HUDEP-2 (cell line): ENCODE measurements around the gene CCDC12.
A peak's percentile ranks its signal among the peaks of the same experiment; 100 is the strongest.

Experiments
- DNase-seq, 76 experiments: peaks; one replicate each; lab custom pipeline; 2025; ENCODE audit not compliant: unreplicated experiment in 76 of 76; lab: John Stamatoyannopoulos, UW

Gene CCDC12

DNA sequence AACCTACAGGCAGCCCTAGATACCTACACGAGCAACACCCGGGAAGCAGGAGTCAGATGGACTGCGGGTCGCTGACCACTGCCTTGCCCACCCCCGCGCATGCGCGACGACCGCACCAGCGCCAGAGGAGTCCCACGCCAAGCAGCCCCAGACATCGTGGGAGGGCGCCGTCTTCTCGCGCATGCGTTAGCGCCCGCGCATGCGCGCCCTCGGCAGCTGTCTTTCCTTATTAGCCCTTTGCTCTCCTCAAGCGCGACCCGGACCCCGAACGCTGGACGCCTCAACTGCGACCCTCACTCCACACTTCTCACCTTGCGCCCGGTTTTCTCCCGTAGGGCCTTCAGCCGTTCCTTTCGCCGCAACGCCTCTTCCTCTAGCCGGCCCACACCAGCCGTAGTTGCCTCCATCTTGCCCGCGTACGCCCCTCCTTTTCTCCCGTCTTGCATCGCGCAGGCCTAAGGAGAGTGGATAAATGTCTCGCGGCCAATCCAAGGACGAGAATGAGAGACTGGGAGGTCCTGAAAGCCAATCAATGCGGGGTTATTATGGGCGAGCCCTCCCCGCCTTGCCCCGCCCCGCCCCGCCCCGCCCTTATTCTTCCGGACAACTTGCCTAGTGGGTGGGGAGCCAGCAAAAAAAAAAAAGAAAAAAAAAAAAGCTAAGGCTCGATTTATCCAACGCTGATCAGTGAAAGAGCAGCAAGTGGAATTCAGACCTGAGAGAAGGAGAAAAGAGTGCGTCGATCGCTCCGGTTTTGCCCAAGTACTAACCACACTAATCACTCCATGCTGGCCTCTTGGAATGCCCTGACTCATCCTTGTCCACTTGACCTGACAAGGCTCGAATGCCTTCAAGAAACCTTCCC lies at the start of gene CCDC12:
TSS of gene CCDC12 (minus strand) at position 420 of the 865 bp plus-strand sequence. CDS start at position 407, 13 bp downstream.
- DNase-seq, result peak; percentile 41 to 98 (median 93)

GRCh38 chr3:47024932-47025331 lies 48.4 kb upstream of the CCDC12 start:
- no peak for DNase-seq

- no peak for DNase-seq
Measured at GRCh38 chr3:47022641-47023071, 46.1 kb upstream of the CCDC12 start.

- DNase-seq, result no peak
Measured at GRCh38 chr3:47020311-47020710, 43.8 kb upstream of the CCDC12 start.

DNA sequence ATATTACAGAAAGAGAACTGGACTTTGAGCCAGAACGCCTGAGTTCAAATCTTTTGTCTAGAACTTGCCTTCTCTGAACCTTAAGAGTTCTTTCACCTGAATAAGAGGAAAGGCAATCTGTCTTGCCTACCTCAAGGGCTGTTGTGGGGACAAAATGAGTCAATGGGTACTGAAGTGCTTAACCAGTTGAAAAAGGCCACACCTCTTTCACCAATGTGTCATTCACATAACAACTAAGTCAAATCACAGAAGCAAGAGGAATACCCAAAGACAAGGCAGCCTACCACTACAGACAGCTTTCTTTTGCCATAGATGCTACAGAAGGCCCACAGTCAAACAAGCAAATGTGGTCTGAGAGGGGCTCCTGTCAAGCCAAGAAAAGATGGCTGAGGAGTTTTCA lies 42.7 kb upstream of the CCDC12 start:
- DNase-seq, result no peak

GRCh38 chr3:47018269-47018611 lies 41.7 kb upstream of the CCDC12 start:
- DNase-seq, result no peak

- DNase-seq, result no peak
Measured at GRCh38 chr3:47017504-47018268, 41.1 kb upstream of the CCDC12 start.

GRCh38 chr3:47016934-47017435 lies 40.4 kb upstream of the CCDC12 start:
- peak in 18 of 76 experiments; percentile 3 to 56 (median 25) for DNase-seq

DNA sequence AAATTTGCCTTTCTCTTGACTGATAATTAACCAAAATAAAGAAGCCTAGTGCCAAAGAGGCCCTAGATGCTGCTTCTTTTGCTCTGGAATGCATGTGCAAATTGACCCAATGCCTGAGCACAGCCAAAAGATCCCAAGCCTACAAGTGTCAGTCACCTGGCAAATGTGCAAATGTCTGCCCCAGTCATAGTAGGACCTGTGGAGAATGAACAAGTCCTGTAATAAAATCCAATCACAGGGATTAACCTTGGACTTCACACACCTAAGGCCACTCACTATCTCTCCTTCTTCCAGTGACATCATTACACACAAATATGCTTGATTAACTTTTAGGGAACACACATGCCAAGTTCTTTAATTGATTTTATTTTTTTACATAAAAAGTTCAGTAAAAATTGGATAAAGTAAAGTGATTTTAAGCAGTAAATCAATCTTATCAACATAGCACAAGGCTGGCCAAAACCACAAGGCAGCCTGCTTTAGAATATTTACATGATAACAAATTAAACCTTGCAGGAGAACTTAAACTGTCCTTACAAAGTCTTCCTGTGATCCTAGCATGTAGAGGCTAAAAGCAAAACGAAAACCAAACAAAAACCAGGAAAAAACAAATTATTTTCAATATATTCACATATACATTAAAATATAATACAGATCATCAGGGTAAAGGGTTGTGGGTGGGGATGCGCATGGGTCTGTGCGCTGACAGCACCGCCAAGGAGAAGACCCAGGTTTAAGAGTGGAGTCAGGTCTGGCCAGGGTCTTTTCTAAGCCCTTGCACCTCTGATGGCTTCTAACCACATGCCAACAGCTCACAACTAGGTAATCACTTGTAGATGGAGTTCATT lies 39.8 kb upstream of the CCDC12 start:
- no peak for DNase-seq

DNA sequence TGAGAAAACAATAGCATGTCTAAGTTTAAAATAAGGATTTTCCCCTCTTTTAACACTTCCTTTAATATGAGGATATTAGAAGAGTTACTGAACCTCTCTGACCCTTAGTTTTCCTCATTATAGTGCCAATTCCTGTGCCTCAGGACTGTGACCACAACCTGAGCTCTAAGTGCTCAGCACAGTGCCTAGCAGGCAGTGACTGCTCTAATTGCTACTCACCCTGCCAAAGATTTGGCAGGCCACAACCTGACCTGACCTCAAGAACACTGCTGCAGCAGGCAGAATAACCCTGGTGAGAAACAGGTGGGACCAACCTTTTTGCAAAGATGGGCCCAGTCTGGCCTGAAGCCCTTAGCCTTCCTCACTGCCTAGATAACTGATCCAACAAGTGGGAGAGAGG lies 38.6 kb upstream of the CCDC12 start:
- DNase-seq, result no peak

DNA sequence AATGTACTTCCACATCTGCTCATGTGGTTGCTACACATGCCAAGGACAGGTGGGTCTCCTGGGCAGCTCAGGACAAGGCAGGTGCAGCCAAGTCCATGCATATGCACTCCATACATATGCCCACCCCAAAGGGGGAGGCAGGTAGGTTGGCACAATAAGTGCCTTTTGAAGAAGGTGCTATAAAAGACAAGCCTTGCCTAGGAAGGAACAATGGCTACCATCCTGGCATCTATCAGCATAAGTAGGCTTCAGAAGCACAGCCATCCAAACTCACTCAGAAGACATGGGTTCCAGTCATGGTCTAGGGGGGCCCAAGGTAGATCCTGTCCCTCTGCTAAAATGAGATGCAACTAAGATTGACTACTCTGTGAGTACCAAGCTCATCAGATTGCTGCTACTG lies 37.5 kb upstream of the CCDC12 start:
- DNase-seq, result no peak

GRCh38 chr3:47013231-47013630 lies 36.7 kb upstream of the CCDC12 start:
- DNase-seq, result no peak

GRCh38 chr3:47012342-47013230 lies 36.0 kb upstream of the CCDC12 start:
- DNase-seq, result no peak

- no peak for DNase-seq
Measured at GRCh38 chr3:47011371-47011770, 34.8 kb upstream of the CCDC12 start.

- DNase-seq, result no peak
Measured at GRCh38 chr3:47010910-47011309, 34.4 kb upstream of the CCDC12 start.

GRCh38 chr3:47010111-47010712 lies 33.7 kb upstream of the CCDC12 start:
- no peak for DNase-seq

DNA sequence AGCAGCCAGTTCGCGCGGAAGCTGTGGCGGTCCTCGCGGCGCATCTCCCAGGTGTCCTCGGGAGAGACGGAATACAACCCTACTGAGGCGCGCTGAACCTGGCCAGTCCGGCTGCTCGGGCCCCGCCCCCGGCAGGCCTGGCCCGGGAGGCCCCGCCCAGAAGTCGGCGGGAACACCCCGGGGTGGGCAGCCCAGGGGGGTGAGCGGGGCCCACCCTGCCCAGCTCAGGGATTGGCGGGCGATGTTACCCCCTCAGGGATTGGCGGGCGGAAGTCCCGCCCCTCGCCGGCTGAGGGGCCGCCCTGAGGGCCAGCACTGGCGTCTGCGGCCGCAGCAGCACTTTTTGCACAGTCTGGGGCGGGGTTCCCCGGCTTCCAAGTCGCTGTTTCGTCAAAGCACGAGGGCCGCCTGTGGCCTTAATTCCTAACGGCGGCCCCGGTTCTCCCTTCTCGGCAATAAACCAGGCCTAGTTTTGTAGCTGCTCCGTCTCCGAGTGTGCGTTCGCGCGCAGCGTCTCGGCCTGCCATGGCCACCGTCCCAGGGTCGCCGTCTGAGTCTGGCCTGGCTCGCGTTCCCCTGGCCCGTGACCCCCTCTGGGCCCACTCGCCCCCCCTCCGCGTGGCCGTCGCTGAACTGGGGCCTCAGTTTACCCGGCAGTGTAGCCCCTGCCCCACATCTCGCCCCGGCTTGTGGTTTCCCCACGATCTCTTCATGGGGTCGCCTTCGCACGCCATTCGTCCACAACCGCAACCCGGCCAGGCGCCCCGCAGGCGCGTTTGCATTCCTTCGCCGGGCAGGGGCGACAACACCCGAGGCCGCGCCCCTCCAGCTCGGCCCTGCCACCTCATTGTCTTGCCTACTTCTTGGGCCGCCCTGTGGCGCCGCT lies 32.9 kb upstream of the CCDC12 start:
- DNase-seq, result peak in 74 of 76 experiments; percentile 18 to 95 (median 84)

DNA sequence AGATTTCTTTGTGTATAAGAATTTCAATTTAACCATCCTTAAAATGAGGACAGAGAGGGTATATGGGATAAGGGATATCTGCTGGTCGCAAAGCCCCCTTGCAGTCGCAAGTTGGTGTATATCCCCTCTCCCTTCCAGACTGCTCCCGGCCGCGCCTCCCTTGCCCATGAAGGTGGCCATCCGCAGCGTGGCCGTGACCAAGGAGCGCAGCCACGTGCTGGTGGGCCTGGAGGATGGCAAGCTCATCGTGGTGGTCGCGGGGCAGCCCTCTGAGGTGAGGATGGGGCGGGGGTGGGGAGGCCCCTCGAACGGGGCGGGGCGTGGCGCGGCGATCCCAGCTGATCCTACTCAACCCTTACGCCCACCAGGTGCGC lies 32.3 kb upstream of the CCDC12 start:
- DNase-seq, result no peak
